DND-41 (cell line): ENCODE data around the gene ZNF205.
"Not testable (repeated sequence)": the region's sequence is repeated elsewhere in the genome, so short reads cannot be mapped to it uniquely, and the experiment has no call there.

Experiments used
- ATAC-seq: fragments of 200-7000 bp; cut with Tn5 transposase; 3 replicates; pipeline ENCODE4 v1.9.1; 2021; ENCODE audit warnings: low read depth; ENCODE audit not compliant: insufficient read depth
- DNase-seq: peaks from one replicate; pipeline ENCODE4 v3.0.0-alpha.2; 2020
- H2AFZ ChIP-seq: 2 replicates; pipeline ENCODE4 v1.6.0; 2012; ENCODE audit warnings: low read depth, low read length
- H3K27ac ChIP-seq: 2 replicates; pipeline ENCODE4 v1.5.1; 2012; ENCODE audit warnings: low read length, inconsistent platforms
- H3K27me3 ChIP-seq: fragments of 200-600 bp; sonication (generic); 2 replicates; pipeline ENCODE4 v1.6.0; 2012; ENCODE audit warnings: low read length, mild to moderate bottlenecking, inconsistent platforms; ENCODE audit not compliant: insufficient read depth, poor library complexity
- H3K36me3 ChIP-seq: 2 replicates; pipeline ENCODE4 v1.5.1; 2012; ENCODE audit warnings: low read length, inconsistent platforms; ENCODE audit not compliant: insufficient read depth
- H3K4me1 ChIP-seq: 2 replicates; pipeline ENCODE4 v1.5.1; 2012; ENCODE audit warnings: mild to moderate bottlenecking, low read length; ENCODE audit not compliant: insufficient read depth
- H3K4me2 ChIP-seq: 2 replicates; pipeline ENCODE4 v1.6.0; 2012; ENCODE audit warnings: mild to moderate bottlenecking, moderate library complexity, low read length, inconsistent platforms; ENCODE audit not compliant: insufficient read depth
- H3K4me3 ChIP-seq, 2 experiments: fragments of 200-600 bp in 1 of 2; shearing (Covaris generic) in 1 of 2; 2 replicates each; pipeline ENCODE4 v1.5.1; 2012 to 2016; ENCODE audit warnings: inconsistent platforms in 2 of 2, low read length in 2 of 2, mild to moderate bottlenecking in 2 of 2, low read depth in 1 of 2, moderate library complexity in 1 of 2
- H3K79me2 ChIP-seq: 2 replicates; pipeline ENCODE4 v1.6.0; 2012; ENCODE audit warnings: low read length, inconsistent platforms; ENCODE audit not compliant: insufficient read depth
- H3K9ac ChIP-seq: 2 replicates; pipeline ENCODE4 v1.6.0; 2012; ENCODE audit warnings: low read depth, mild to moderate bottlenecking, inconsistent platforms, low read length, moderate library complexity
- H3K9me3 ChIP-seq: 2 replicates; pipeline ENCODE4 v1.5.1; 2012; ENCODE audit warnings: low read length, moderate library complexity, mild to moderate bottlenecking, inconsistent platforms; ENCODE audit not compliant: insufficient read depth, severe bottlenecking
- H4K20me1 ChIP-seq: 2 replicates; pipeline ENCODE4 v1.6.0; 2012; ENCODE audit warnings: low read length; ENCODE audit not compliant: insufficient read depth
- CTCF ChIP-seq: IDR thresholded peaks from 2 replicates; pipeline ENCODE4 v1.5.1; 2012; ENCODE audit warnings: borderline replicate concordance, low read length, moderate library complexity, mild to moderate bottlenecking; ENCODE audit not compliant: poor library complexity, severe bottlenecking; ENCODE audit errors: extremely low read depth
- EZH2 ChIP-seq: IDR thresholded peaks from 3 replicates; pipeline ENCODE4 v1.6.1; 2012; ENCODE audit warnings: borderline replicate concordance, low read depth, mild to moderate bottlenecking, moderate library complexity, low read length, inconsistent platforms; ENCODE audit not compliant: severe bottlenecking

ZNF205 gene

GRCh38 chr16:3070608-3071111, 41.7 kb upstream of the ZNF205 start:
- H2AFZ ChIP-seq = no peak overlapping the region
- H3K9ac ChIP-seq = no peak overlapping the region
- DNase-seq = no peak
- no peaks in the 10 kb centered on the region for H3K9me3 ChIP-seq
- peaks cover 5% of the 10 kb centered on the region; the same call in 1 of the 2 replicates for H4K20me1 ChIP-seq
- H3K27me3 ChIP-seq = no peaks in the 10 kb centered on the region
- H3K79me2 ChIP-seq = peaks cover 37% of the 10 kb centered on the region
- ATAC-seq = no peak
- no peak overlapping the region for H3K4me3 ChIP-seq
- H3K4me1 ChIP-seq = peaks cover 94% of the 10 kb centered on the region
- no peak overlapping the region for H3K4me2 ChIP-seq
- H3K36me3 ChIP-seq = peaks cover 40% of the 10 kb centered on the region
- no peak for TF ChIP-seq CTCF
- TF ChIP-seq EZH2 = no peak
- H3K27ac ChIP-seq = peak overlapping the region; percentile 80

- Histone ChIP-seq H3K27me3 (no peaks in the 10 kb centered on the region), H3K4me1 (peaks cover 94% of the 10 kb centered on the region), H3K36me3 (peaks cover 30% of the 10 kb centered on the region), H3K4me2 (no peak overlapping the region; the same call in 1 of the 2 replicates), H2AFZ (no peak overlapping the region), H4K20me1 (no peaks in the 10 kb centered on the region; the same call in 1 of the 2 replicates), H3K9ac (peak overlapping the region; percentile 17), H3K79me2 (peaks cover 27% of the 10 kb centered on the region), H3K9me3 (no peaks in the 10 kb centered on the region), H3K27ac (peak overlapping the region; percentile 80), H3K4me3 (no peak overlapping the region)
- TF ChIP-seq CTCF (no peak), EZH2 (no peak)
- DNase-seq (no peak), ATAC-seq (no peak)
Measured at GRCh38 chr16:3071655-3072054, 40.7 kb upstream of the ZNF205 start.

GRCh38 chr16:3072148-3072547, 40.2 kb upstream of the ZNF205 start:
- Histone ChIP-seq H3K36me3 (peaks cover 25% of the 10 kb centered on the region), H3K9ac (peak overlapping the region; percentile 17), H3K27ac (peak overlapping the region; percentile 80), H3K4me1 (peaks cover 94% of the 10 kb centered on the region), H3K79me2 (peaks cover 22% of the 10 kb centered on the region)
- DNase-seq = peak; percentile 67
- ATAC-seq = peak; percentile 28
- not testable (repeated sequence) for H3K4me2 ChIP-seq, H2AFZ ChIP-seq, H4K20me1 ChIP-seq, H3K27me3 ChIP-seq, H3K9me3 ChIP-seq, H3K4me3 ChIP-seq

GRCh38 chr16:3072576-3073263, 39.7 kb upstream of the ZNF205 start:
- not testable (repeated sequence) for DNase-seq, H3K4me2 ChIP-seq, H3K27me3 ChIP-seq, H3K9me3 ChIP-seq, H4K20me1 ChIP-seq, H2AFZ ChIP-seq, H3K4me3 ChIP-seq
- Histone ChIP-seq H3K9ac (peak overlapping the region; percentile 14; the same call in 1 of the 2 replicates), H3K4me1 (peaks cover 94% of the 10 kb centered on the region), H3K27ac (peak overlapping the region; percentile 94), H3K79me2 (peaks cover 17% of the 10 kb centered on the region), H3K36me3 (peaks cover 19% of the 10 kb centered on the region)
- TF ChIP-seq CTCF = peak; percentile 2
- peak; percentile 15; the same call in 2 of the 3 replicates for ATAC-seq
